ENCODE results near the gene CDCA4.

The CDCA4 gene

GRCh38 chr14:104989236-104989950, 31.5 kb downstream of the CDCA4 start:
- TF ChIP-seq CTCF (IDR thresholded peaks at IDR 0.05) = no peak

GRCh38 chr14:104986487-104987164, 34.3 kb downstream of the CDCA4 start:
- TF ChIP-seq CTCF (IDR thresholded peaks at IDR 0.05) = no peak

- no peak for TF ChIP-seq CTCF (IDR thresholded peaks at IDR 0.05)
Measured at GRCh38 chr14:104985675-104986486, 35.0 kb downstream of the CDCA4 start, which contains the start of gene CLBA1. Gene CLBA1, plus strand, starts transcription at chr14:104985788. Its CDS starts 644 bp downstream, at chr14:104986432.

- no peak for TF ChIP-seq CTCF (IDR thresholded peaks at IDR 0.05)
Measured at GRCh38 chr14:104984056-104984894, 36.6 kb downstream of the CDCA4 start.

- no peak for TF ChIP-seq CTCF (IDR thresholded peaks at IDR 0.05)
Measured at GRCh38 chr14:104983231-104983721, 37.6 kb downstream of the CDCA4 start.

- no peak for TF ChIP-seq CTCF (IDR thresholded peaks at IDR 0.05)
Measured at GRCh38 chr14:104982548-104983230, 38.2 kb downstream of the CDCA4 start.

Data from LNCAP (cell line).